Measurements from ENCODE around the gene PWWP2B.

GRCh38 chr10:132461103-132461682 is 64.2 kb downstream of the PWWP2B start:
- TF ChIP-seq EZH2 (IDR thresholded peaks at IDR 0.05; ENCODE audit: insufficient read depth, poor library complexity, severe bottlenecking) (no peak), EZH2phosphoT487 (IDR thresholded peaks at IDR 0.05; ENCODE audit: insufficient read depth, low read depth) (no peak)
